K562 (cell line): ENCODE results near the gene FANCI. TPM values are rescaled to one million over a fixed set of nuclear protein-coding genes. Genes with fewer than 3 reads are reported as not detected.
A peak's percentile ranks its signal among the peaks of the same experiment; 100 is the strongest.

ENCODE experiments used
- CBFA2T2 ChIP-seq: fragments of 450-650 bp; conservative IDR thresholded peaks from 2 replicates; pipeline ENCODE4 v1.6.1; 2017; ENCODE audit warnings: mild to moderate bottlenecking
- ETS2 ChIP-seq: IDR thresholded peaks from 2 replicates; pipeline ENCODE4 v1.6.1; 2016; ENCODE audit warnings: borderline replicate concordance, missing genetic modification characterization, mild to moderate bottlenecking, moderate library complexity, missing compliant biosample characterization; ENCODE audit not compliant: poor library complexity, severe bottlenecking
- GABPB1 ChIP-seq: sonication (generic); formaldehyde crosslinking; IDR thresholded peaks from 2 replicates; pipeline ENCODE4 v1.8.0; 2022; ENCODE audit warnings: mild to moderate bottlenecking, missing genetic modification reagents
- GTF2B ChIP-seq: IDR thresholded peaks from 2 replicates; pipeline ENCODE4 v1.6.1; 2011; ENCODE audit not compliant: insufficient read length; ENCODE audit errors: extremely low read depth
- HBP1 ChIP-seq: fragments of 450-650 bp; formaldehyde crosslinking; IDR thresholded peaks from 2 replicates; pipeline ENCODE4 v1.4.0; 2022; ENCODE audit warnings: missing genetic modification characterization
- MAFF ChIP-seq: IDR thresholded peaks from 2 replicates; pipeline ENCODE4 v1.6.1; 2012; ENCODE audit warnings: low read length, improper control_type of control experiment
- MBD2 ChIP-seq: sonication (generic); IDR thresholded peaks from 2 replicates; pipeline ENCODE4 v1.6.1; 2016; ENCODE audit warnings: low read depth, borderline replicate concordance
- NCOA6 ChIP-seq: fragments of 450-650 bp; IDR thresholded peaks from 2 replicates; pipeline ENCODE4 v1.6.1; 2017; ENCODE audit warnings: mild to moderate bottlenecking
- SMAD1 ChIP-seq: fragments of 150-350 bp; IDR thresholded peaks from 2 replicates; pipeline ENCODE4 v1.6.1; 2014; ENCODE audit warnings: low read length, low read depth; ENCODE audit not compliant: partially characterized antibody
- SMARCE1 ChIP-seq: fragments of 450-650 bp; IDR thresholded peaks from 2 replicates; pipeline ENCODE4 v1.7.1; 2016; ENCODE audit warnings: mild to moderate bottlenecking
- TCF7 ChIP-seq: sonication (generic); IDR thresholded peaks from 2 replicates; pipeline ENCODE4 v1.6.1; 2016; ENCODE audit warnings: antibody characterized with exemption, borderline replicate concordance
- THAP7 ChIP-seq: fragments of 250-450 bp; sonication (Bioruptor Pico); IDR thresholded peaks from 2 replicates; pipeline ENCODE4 v1.5.0; 2021
- TSHZ1 ChIP-seq: fragments of 250-450 bp; sonication (Bioruptor Pico); IDR thresholded peaks from 2 replicates; pipeline ENCODE4 v1.4.0; 2020; ENCODE audit warnings: mild to moderate bottlenecking, moderate library complexity
- ZC3H11A ChIP-seq: IDR thresholded peaks from 2 replicates; pipeline ENCODE4 v1.6.1; 2012; ENCODE audit warnings: low read depth, low read length, improper control_type of control experiment
- ZFX ChIP-seq: sonication (generic); formaldehyde crosslinking; IDR thresholded peaks from 2 replicates; pipeline ENCODE4 v1.8.0; 2022; ENCODE audit warnings: mild to moderate bottlenecking, missing genetic modification reagents, moderate library complexity
- ZNF146 ChIP-seq: IDR thresholded peaks from one replicate; pipeline ENCODE4 v1.6.1; 2018; ENCODE audit warnings: missing compliant biosample characterization; ENCODE audit not compliant: unreplicated experiment
- ZNF282 ChIP-seq: sonication (generic); formaldehyde crosslinking; IDR thresholded peaks from 2 replicates; pipeline ENCODE4 v1.8.1; 2023; ENCODE audit warnings: missing genetic modification reagents
- ZNF639 ChIP-seq, 2 experiments: fragments of 200-800 bp in 1 of 2; sonication (Bioruptor generic) in 1 of 2; sonication (generic) in 1 of 2; formaldehyde crosslinking in 1 of 2; IDR thresholded peaks in 1 of 2; conservative IDR thresholded peaks in 1 of 2; 2 replicates each; pipeline versions ENCODE4 v1.5.0 to v1.6.1; 2016 to 2020; ENCODE audit warnings: missing compliant biosample characterization in 1 of 2, missing genetic modification characterization in 1 of 2, missing genetic modification reagents in 1 of 2
- ZNF707 ChIP-seq: fragments of 250-450 bp; sonication (Bioruptor Pico); conservative IDR thresholded peaks from 2 replicates; pipeline ENCODE4 v1.8.0; 2022; ENCODE audit warnings: inconsistent platforms, mild to moderate bottlenecking, moderate library complexity
- ZNF75A ChIP-seq: fragments of 450-650 bp; formaldehyde crosslinking; IDR thresholded peaks from 2 replicates; pipeline ENCODE4 v1.4.0; 2020; ENCODE audit warnings: mild to moderate bottlenecking
- polyA plus RNA-seq, 8 experiments: library from polyadenylated mRNA; depleted of rRNA in 4 of 8; stranded (reverse) in 5 of 8; unstranded in 3 of 8; fragments of >200 nt; fragmentation: Nextera tagmentation in 2 of 8; fragmentation: Illumina TruSeq in 1 of 8; extraction: Ambion mirVana in 2 of 8; extraction: Trizol in 1 of 8; gene quantifications; 2 replicates each; pipeline versions ENCODE4 v1.2.1 to v1.2.3, GENCODE V29; 2011 to 2014; ENCODE audit warnings: inconsistent platforms in 1 of 8, missing spikeins in 1 of 8
- total RNA-seq, 7 experiments: library from RNA; depleted of rRNA in 6 of 7; stranded (reverse); fragments of >200 nt in 6 of 7; fragmentation: Illumina TruSeq in 2 of 7; extraction: Trizol in 2 of 7; gene quantifications; 2 replicates each; pipeline versions ENCODE4 v1.2.1 to v1.2.3, GENCODE V29; 2011 to 2021; ENCODE audit warnings: low replicate concordance in 1 of 7

Gene FANCI
- total and polyA plus RNA-seq, 9 of the 15 experiments (the other 6 are each of a cell fraction or from before 2014, with no cell fraction given), result 72.1 to 165 (median 131) TPM

GRCh38 chr15:89243691-89244573 is at the start of gene FANCI (continued):
- TF ChIP-seq ZFX (CRISPR knock-in tag), result peak; percentile 83
- TF ChIP-seq ETS2 (tag), result no peak
- no peak for TF ChIP-seq SMARCE1
- no peak for TF ChIP-seq ZNF707 (CRISPR knock-in tag)
- no peak for TF ChIP-seq ZNF282
- TF ChIP-seq ZNF75A (CRISPR knock-in tag), result no peak
- TF ChIP-seq THAP7 (CRISPR knock-in tag), result peak; percentile 87; the same call in 1 of the 2 replicates
- no peak for TF ChIP-seq ZNF639 (CRISPR knock-in tag; conservative IDR thresholded peaks at IDR 0.05 in 1 of 2, IDR thresholded peaks at IDR 0.05 in 1 of 2)
- peak; percentile 23; the same call in 1 of the 2 replicates for TF ChIP-seq MAFF
- TF ChIP-seq MBD2, result peak; percentile 85
- no peak for TF ChIP-seq ZC3H11A
- no peak for TF ChIP-seq HBP1
- TF ChIP-seq TSHZ1 (CRISPR knock-in tag), result no peak
- no peak for TF ChIP-seq TCF7
- no peak for TF ChIP-seq GTF2B
- no peak for TF ChIP-seq NCOA6
- TF ChIP-seq CBFA2T2, result 0 out of 2 replicates have a peak, but pooled peaks have one; percentile 2
- no peak for TF ChIP-seq ZNF146
- no peak for TF ChIP-seq SMAD1
- peak; percentile 95 for TF ChIP-seq GABPB1
